ENCODE measurements around the gene FRAT2. TPM values are rescaled to one million over a fixed set of nuclear protein-coding genes. Genes with fewer than 3 reads are reported as not detected.

Gene FRAT2
- total and polyA plus RNA-seq, 2 of the 13 experiments (the other 11 are each of a cell fraction or from before 2014, with no cell fraction given), result 7.2 to 14.1 TPM

- peak; percentile 52; the same call in 1 of the 2 replicates for TF ChIP-seq PAXIP1 (CRISPR knock-in tag; conservative IDR thresholded peaks at IDR 0.05)
- TF ChIP-seq GATAD1 (CRISPR knock-in tag; IDR thresholded peaks at IDR 0.05), result peak; percentile 59; the same call in 1 of the 2 replicates
- TF ChIP-seq ZNF619 (CRISPR knock-in tag; IDR thresholded peaks at IDR 0.05), result peak; percentile 92
- peak; percentile 78 for TF ChIP-seq ZNF792 (CRISPR knock-in tag; IDR thresholded peaks at IDR 0.05)
- TF ChIP-seq CBX5 (CRISPR knock-in tag; IDR thresholded peaks at IDR 0.05; ENCODE audit: borderline replicate concordance), result peak; percentile 42; the same call in 1 of the 2 replicates
- peak; percentile 82 for TF ChIP-seq POGZ (CRISPR knock-in tag; IDR thresholded peaks at IDR 0.05)
- TF ChIP-seq ZNF501 (CRISPR knock-in tag; IDR thresholded peaks at IDR 0.05), result peak; percentile 89
- TF ChIP-seq SP4 (CRISPR knock-in tag; IDR thresholded peaks at IDR 0.05), result peak; percentile 81
- TF ChIP-seq PITX1 (CRISPR knock-in tag; IDR thresholded peaks at IDR 0.05), result peak; percentile 60; the same call in 1 of the 2 replicates
- peak; percentile 87 for TF ChIP-seq ZSCAN31 (CRISPR knock-in tag; IDR thresholded peaks at IDR 0.05; ENCODE audit: low read depth)
- no peak for TF ChIP-seq ZNF180 (CRISPR knock-in tag; IDR thresholded peaks at IDR 0.05; ENCODE audit: borderline replicate concordance, low read depth)
- 0 out of 2 replicates have a peak, but pooled peaks have one; percentile 37 for TF ChIP-seq BRCA1 (CRISPR knock-in tag; IDR thresholded peaks at IDR 0.05)
- TF ChIP-seq ZNF768 (CRISPR knock-in tag; IDR thresholded peaks at IDR 0.05), result peak; percentile 73; the same call in 1 of the 2 replicates
- 0 out of 2 replicates have a peak, but pooled peaks have one; percentile 71 for TF ChIP-seq HOXD1 (CRISPR knock-in tag; IDR thresholded peaks at IDR 0.05)
- peak; percentile 19; the same call in 1 of the 2 replicates for TF ChIP-seq CAMTA2 (CRISPR knock-in tag; IDR thresholded peaks at IDR 0.05; ENCODE audit: borderline replicate concordance)
- no peak for TF ChIP-seq CC2D1A (CRISPR knock-in tag; IDR thresholded peaks at IDR 0.05)
- TF ChIP-seq ZKSCAN1 (IDR thresholded peaks at IDR 0.05; ENCODE audit: low read length), result no peak
- TF ChIP-seq LBX2 (CRISPR knock-in tag; IDR thresholded peaks at IDR 0.05; ENCODE audit: borderline replicate concordance), result no peak
- peak; percentile 72 for TF ChIP-seq KAT7 (CRISPR knock-in tag; IDR thresholded peaks at IDR 0.05; ENCODE audit: borderline replicate concordance)
- peak; percentile 77 for TF ChIP-seq ZBTB38 (CRISPR knock-in tag; IDR thresholded peaks at IDR 0.05)
- peak; percentile 98 for TF ChIP-seq ZNF605 (CRISPR knock-in tag; IDR thresholded peaks at IDR 0.05)
- peak; percentile 60; the same call in 1 of the 2 replicates for TF ChIP-seq ZNF337 (CRISPR knock-in tag; IDR thresholded peaks at IDR 0.05; ENCODE audit: borderline replicate concordance, low read depth)
- no peak for TF ChIP-seq NR2F1 (CRISPR knock-in tag; IDR thresholded peaks at IDR 0.05)
- peak; percentile 49; the same call in 1 of the 2 replicates for TF ChIP-seq NR1H2 (CRISPR knock-in tag; IDR thresholded peaks at IDR 0.05; ENCODE audit: borderline replicate concordance, low read depth)
- 0 out of 2 replicates have a peak, but pooled peaks have one; percentile 48 for TF ChIP-seq MED13 (CRISPR knock-in tag; IDR thresholded peaks at IDR 0.05)
- peak; percentile 46; the same call in 1 of the 2 replicates for TF ChIP-seq KLF13 (CRISPR knock-in tag; IDR thresholded peaks at IDR 0.05)
- 0 out of 2 replicates have a peak, but pooled peaks have one; percentile 62 for TF ChIP-seq HES4 (CRISPR knock-in tag; IDR thresholded peaks at IDR 0.05; ENCODE audit: borderline replicate concordance)
These were observed 42.2 kb downstream of the FRAT2 start, which contains the start of gene ARHGAP19 (continued) for GRCh38 chr10:97292097-97292861.
